ENCODE results near the gene UNC93A. TPM values are rescaled to one million over a fixed set of nuclear protein-coding genes. Genes with fewer than 3 reads are reported as not detected.

Gene UNC93A
- total RNA-seq, 1 donor: not detected

- H3K4me1 ChIP-seq (ENCODE audit: insufficient read depth, low read length): no peaks in the 10 kb centered on the region
- no peak for TF ChIP-seq CTCF (IDR thresholded peaks at IDR 0.05; ENCODE audit: extremely low read depth, low read depth, low read length)
These were observed 11.7 kb downstream of the UNC93A start for GRCh38 chr6:167302796-167303195.

GRCh38 chr6:167303675-167304625 is 12.8 kb downstream of the UNC93A start:
- DNase-seq (ENCODE audit: insufficient read length, low spot score, missing footprints): no peak
- H4K20me1 ChIP-seq (ENCODE audit: insufficient read depth, low read length): no peaks in the 10 kb centered on the region
- H3K9me3 ChIP-seq (ENCODE audit: low read depth, low read length): no peaks in the 10 kb centered on the region
- TF ChIP-seq CTCF (IDR thresholded peaks at IDR 0.05; ENCODE audit: extremely low read depth, low read depth, low read length): no peak
- H2AFZ ChIP-seq (ENCODE audit: low read length): no peak overlapping the region
- no peak overlapping the region for H3K4me3 ChIP-seq (ENCODE audit: insufficient read depth, low read length)
- no peak overlapping the region for H3K27ac ChIP-seq (ENCODE audit: low read depth, low read length)
- no peaks in the 10 kb centered on the region for H3K27me3 ChIP-seq (ENCODE audit: insufficient read depth, low read length)
- H3K4me1 ChIP-seq (ENCODE audit: insufficient read depth, low read length): no peaks in the 10 kb centered on the region
- H3K79me2 ChIP-seq (ENCODE audit: insufficient read depth, low read length): no peaks in the 10 kb centered on the region
- no peaks in the 10 kb centered on the region for H3K36me3 ChIP-seq (ENCODE audit: insufficient read depth, low read length)
- H3K4me2 ChIP-seq (ENCODE audit: insufficient read depth, low read length): no peak overlapping the region

More at GRCh38 chr6:167302796-167303195, 11.7 kb downstream of the UNC93A start:
- no peak overlapping the region for H3K4me2 ChIP-seq (ENCODE audit: insufficient read depth, low read length)
- H3K4me3 ChIP-seq (ENCODE audit: insufficient read depth, low read length): no peak overlapping the region
- DNase-seq (ENCODE audit: insufficient read length, low spot score, missing footprints): no peak
- no peaks in the 10 kb centered on the region for H3K79me2 ChIP-seq (ENCODE audit: insufficient read depth, low read length)
- H3K9me3 ChIP-seq (ENCODE audit: low read depth, low read length): no peaks in the 10 kb centered on the region
- no peak overlapping the region for H3K27ac ChIP-seq (ENCODE audit: low read depth, low read length)
- no peaks in the 10 kb centered on the region for H3K27me3 ChIP-seq (ENCODE audit: insufficient read depth, low read length)
- no peaks in the 10 kb centered on the region for H3K36me3 ChIP-seq (ENCODE audit: insufficient read depth, low read length)
- H4K20me1 ChIP-seq (ENCODE audit: insufficient read depth, low read length): no peaks in the 10 kb centered on the region
- H2AFZ ChIP-seq (ENCODE audit: low read length): no peak overlapping the region

- H3K27me3 ChIP-seq (ENCODE audit: insufficient read depth, low read length): no peaks in the 10 kb centered on the region
- no peak overlapping the region for H3K27ac ChIP-seq (ENCODE audit: low read depth, low read length)
- no peak for DNase-seq (ENCODE audit: insufficient read length, low spot score, missing footprints)
- no peaks in the 10 kb centered on the region for H3K79me2 ChIP-seq (ENCODE audit: insufficient read depth, low read length)
- H3K4me1 ChIP-seq (ENCODE audit: insufficient read depth, low read length): no peaks in the 10 kb centered on the region
- TF ChIP-seq CTCF (IDR thresholded peaks at IDR 0.05; ENCODE audit: extremely low read depth, low read depth, low read length): no peak
- H4K20me1 ChIP-seq (ENCODE audit: insufficient read depth, low read length): no peaks in the 10 kb centered on the region
- no peaks in the 10 kb centered on the region for H3K36me3 ChIP-seq (ENCODE audit: insufficient read depth, low read length)
- H3K9me3 ChIP-seq (ENCODE audit: low read depth, low read length): no peaks in the 10 kb centered on the region
- no peak overlapping the region for H3K4me2 ChIP-seq (ENCODE audit: insufficient read depth, low read length)
- H3K4me3 ChIP-seq (ENCODE audit: insufficient read depth, low read length): no peak overlapping the region
- H2AFZ ChIP-seq (ENCODE audit: low read length): no peak overlapping the region
These were observed 13.8 kb downstream of the UNC93A start for GRCh38 chr6:167304912-167305311.

- H4K20me1 ChIP-seq (ENCODE audit: insufficient read depth, low read length): no peaks in the 10 kb centered on the region
- H3K27me3 ChIP-seq (ENCODE audit: insufficient read depth, low read length): no peaks in the 10 kb centered on the region
- H3K79me2 ChIP-seq (ENCODE audit: insufficient read depth, low read length): no peaks in the 10 kb centered on the region
- H3K4me2 ChIP-seq (ENCODE audit: insufficient read depth, low read length): no peak overlapping the region
- no peak for DNase-seq (ENCODE audit: insufficient read length, low spot score, missing footprints)
- H2AFZ ChIP-seq (ENCODE audit: low read length): no peak overlapping the region
- no peak overlapping the region for H3K4me3 ChIP-seq (ENCODE audit: insufficient read depth, low read length)
- no peak for TF ChIP-seq CTCF (IDR thresholded peaks at IDR 0.05; ENCODE audit: extremely low read depth, low read depth, low read length)
- no peak overlapping the region for H3K27ac ChIP-seq (ENCODE audit: low read depth, low read length)
- H3K36me3 ChIP-seq (ENCODE audit: insufficient read depth, low read length): no peaks in the 10 kb centered on the region
- H3K9me3 ChIP-seq (ENCODE audit: low read depth, low read length): no peaks in the 10 kb centered on the region
- no peaks in the 10 kb centered on the region for H3K4me1 ChIP-seq (ENCODE audit: insufficient read depth, low read length)
These were observed 14.7 kb downstream of the UNC93A start for GRCh38 chr6:167305796-167306195.
